H9 (cell line): ENCODE results near the gene LMTK2. TPM values are rescaled to one million over a fixed set of nuclear protein-coding genes. Genes with fewer than 3 reads are reported as not detected.

ENCODE experiments used
- DNase-seq: peaks from one replicate; pipeline ENCODE4 v3.0.0-alpha.2; 2017
- H2AFZ ChIP-seq: one replicate; pipeline ENCODE4 v1.6.1; 2013; ENCODE audit warnings: mild to moderate bottlenecking, low read length, control low read depth, moderate library complexity
- H2AK5ac ChIP-seq: 2 replicates; pipeline ENCODE4 v1.6.1; 2013; ENCODE audit warnings: low read length, control low read depth, mixed read lengths; ENCODE audit not compliant: insufficient read length
- H2BK120ac ChIP-seq: one replicate; pipeline ENCODE4 v1.6.1; 2013; ENCODE audit warnings: low read depth, mild to moderate bottlenecking, low read length, control low read depth, inconsistent platforms; ENCODE audit not compliant: poor library complexity, severe bottlenecking
- H2BK12ac ChIP-seq: 2 replicates; pipeline ENCODE4 v1.6.1; 2013; ENCODE audit warnings: low read length, control low read depth, mixed read lengths, low read depth; ENCODE audit not compliant: insufficient read length
- H2BK15ac ChIP-seq: 2 replicates; pipeline ENCODE4 v1.6.1; 2013; ENCODE audit warnings: low read depth, low read length, control low read depth
- H2BK20ac ChIP-seq: one replicate; pipeline ENCODE4 v1.6.1; 2013; ENCODE audit warnings: low read depth, mild to moderate bottlenecking, low read length, control low read depth, inconsistent platforms; ENCODE audit not compliant: poor library complexity, severe bottlenecking
- H2BK5ac ChIP-seq: 2 replicates; pipeline ENCODE4 v1.6.1; 2013; ENCODE audit warnings: low read length, control low read depth, mixed read lengths; ENCODE audit not compliant: insufficient read length
- H3K14ac ChIP-seq: 2 replicates; pipeline ENCODE4 v1.6.1; 2013; ENCODE audit warnings: low read length, control low read depth; ENCODE audit not compliant: insufficient read depth
- H3K18ac ChIP-seq: 2 replicates; pipeline ENCODE4 v1.6.1; 2013; ENCODE audit warnings: low read depth, mild to moderate bottlenecking, mixed read lengths, low read length, control low read depth; ENCODE audit not compliant: insufficient read length
- H3K23ac ChIP-seq: 2 replicates; pipeline ENCODE4 v1.6.1; 2013; ENCODE audit warnings: low read length, control low read depth, mixed read lengths, low read depth; ENCODE audit not compliant: insufficient read length
- H3K23me2 ChIP-seq: 2 replicates; pipeline ENCODE4 v1.6.1; 2013; ENCODE audit warnings: low read depth, mild to moderate bottlenecking, mixed read lengths, low read length, control low read depth; ENCODE audit not compliant: insufficient read length, poor library complexity, severe bottlenecking
- H3K27ac ChIP-seq: 2 replicates; pipeline ENCODE4 v1.5.1; 2013; ENCODE audit warnings: low read length, control low read depth, mixed read lengths, low read depth; ENCODE audit not compliant: insufficient read length
- H3K27me3 ChIP-seq: 2 replicates; pipeline ENCODE4 v1.6.1; 2013; ENCODE audit warnings: low read length, control low read depth, inconsistent platforms; ENCODE audit not compliant: insufficient read depth
- H3K4ac ChIP-seq: 2 replicates; pipeline ENCODE4 v1.6.1; 2013; ENCODE audit warnings: low read depth, mild to moderate bottlenecking, control low read depth, inconsistent platforms, low read length, moderate library complexity
- H3K4me1 ChIP-seq: 2 replicates; pipeline ENCODE4 v1.6.1; 2013; ENCODE audit warnings: low read length, control low read depth, inconsistent platforms; ENCODE audit not compliant: insufficient read depth
- H3K4me2 ChIP-seq: 2 replicates; pipeline ENCODE4 v1.6.1; 2013; ENCODE audit warnings: low read length, control low read depth, mixed read lengths; ENCODE audit not compliant: insufficient read length, insufficient read depth
- H3K56ac ChIP-seq: 2 replicates; pipeline ENCODE4 v1.6.1; 2013; ENCODE audit warnings: low read depth, mild to moderate bottlenecking, mixed read lengths, low read length, control low read depth; ENCODE audit not compliant: insufficient read length
- H3K79me1 ChIP-seq: 2 replicates; pipeline ENCODE4 v1.6.1; 2013; ENCODE audit warnings: low read depth, mild to moderate bottlenecking, moderate library complexity, low read length, control low read depth, inconsistent platforms; ENCODE audit not compliant: insufficient read depth, poor library complexity, severe bottlenecking
- H3K79me2 ChIP-seq: 2 replicates; pipeline ENCODE4 v1.6.1; 2013; ENCODE audit warnings: low read length, control low read depth, inconsistent platforms; ENCODE audit not compliant: insufficient read depth
- H3K9ac ChIP-seq: 2 replicates; pipeline ENCODE4 v1.6.1; 2013; ENCODE audit warnings: low read length, control low read depth, mixed read lengths; ENCODE audit not compliant: insufficient read length; ENCODE audit errors: extremely low read depth
- H3K9me3 ChIP-seq: one replicate; pipeline ENCODE4 v1.6.1; 2013; ENCODE audit warnings: low read depth, low read length, inconsistent platforms; ENCODE audit not compliant: control insufficient read depth
- H3T11ph ChIP-seq: one replicate; pipeline ENCODE4 v1.6.1; 2013; ENCODE audit warnings: mild to moderate bottlenecking, low read length, control low read depth, inconsistent platforms
- H4K20me1 ChIP-seq: one replicate; pipeline ENCODE4 v1.6.1; 2013; ENCODE audit not compliant: control insufficient read depth, insufficient read length, insufficient read depth
- H4K5ac ChIP-seq: 2 replicates; pipeline ENCODE4 v1.6.1; 2013; ENCODE audit warnings: low read depth, mild to moderate bottlenecking, mixed read lengths, low read length, control low read depth; ENCODE audit not compliant: insufficient read length
- H4K8ac ChIP-seq: replicated peaks from 2 replicates; pipeline ENCODE4 v1.6.1; 2013; ENCODE audit warnings: low read length, control low read depth, mixed read lengths, low read depth; ENCODE audit not compliant: insufficient read length
- H4K91ac ChIP-seq: 2 replicates; pipeline ENCODE4 v1.6.1; 2013; ENCODE audit warnings: low read depth, mild to moderate bottlenecking, moderate library complexity, mixed read lengths, low read length, control low read depth; ENCODE audit not compliant: insufficient read length
- H3K27ac Mint-ChIP-seq, 3 experiments: 2 replicates in 2 of 3; 3 replicates in 1 of 3; pipeline ENCODE4 v1.8.0; 2020 to 2021; ENCODE audit warnings: mixed read lengths in 3 of 3, mild to moderate bottlenecking in 1 of 3, moderate library complexity in 1 of 3
- H3K27me3 Mint-ChIP-seq: 2 replicates; pipeline ENCODE4 v1.8.0; 2021; ENCODE audit warnings: low read depth, mild to moderate bottlenecking, moderate library complexity, mixed read lengths
- H3K36me3 Mint-ChIP-seq, 3 experiments: 2 replicates in 2 of 3; 3 replicates in 1 of 3; pipeline ENCODE4 v1.8.0; 2020 to 2021; ENCODE audit warnings: low read depth in 3 of 3, mixed read lengths in 3 of 3; ENCODE audit not compliant: insufficient read depth in 1 of 3
- H3K4me1 Mint-ChIP-seq, 2 experiments: 2 replicates each; pipeline ENCODE4 v1.8.0; 2020; ENCODE audit warnings: mixed read lengths in 2 of 2
- H3K4me3 Mint-ChIP-seq, 2 experiments: 2 replicates in 1 of 2; 3 replicates in 1 of 2; pipeline ENCODE4 v1.8.0; 2020 to 2021; ENCODE audit warnings: mild to moderate bottlenecking in 2 of 2, mixed read lengths in 2 of 2, moderate library complexity in 1 of 2
- H3K9me3 Mint-ChIP-seq, 2 experiments: 2 replicates in 1 of 2; 3 replicates in 1 of 2; pipeline ENCODE4 v1.8.0; 2020; ENCODE audit warnings: mild to moderate bottlenecking in 2 of 2, mixed read lengths in 2 of 2, moderate library complexity in 1 of 2
- CTCF ChIP-seq: fragments of 200-600 bp; sonication (generic); conservative IDR thresholded peaks from 3 replicates; pipeline ENCODE4 v1.8.0; 2021; ENCODE audit warnings: antibody characterized with exemption, mild to moderate bottlenecking
- WGBS: extraction: QIAGEN DNeasy Blood & Tissue Kit; methylation state at CpG from one replicate; pipeline ENCODE4 v1.1.7; 2013; ENCODE audit warnings: missing lambda C conversion rate, low lambda C conversion rate, mixed read lengths; ENCODE audit not compliant: insufficient read length; ENCODE audit errors: extremely low coverage; 5-methylcytosine and 5-hydroxymethylcytosine counted together
- total RNA-seq: library from RNA; stranded (reverse); gene quantifications from 2 replicates; pipeline ENCODE4 v1.2.1, GENCODE V29; 2021

Gene LMTK2
- total RNA-seq, 1 experiment from 2014 or later = 24.9 TPM

DNA sequence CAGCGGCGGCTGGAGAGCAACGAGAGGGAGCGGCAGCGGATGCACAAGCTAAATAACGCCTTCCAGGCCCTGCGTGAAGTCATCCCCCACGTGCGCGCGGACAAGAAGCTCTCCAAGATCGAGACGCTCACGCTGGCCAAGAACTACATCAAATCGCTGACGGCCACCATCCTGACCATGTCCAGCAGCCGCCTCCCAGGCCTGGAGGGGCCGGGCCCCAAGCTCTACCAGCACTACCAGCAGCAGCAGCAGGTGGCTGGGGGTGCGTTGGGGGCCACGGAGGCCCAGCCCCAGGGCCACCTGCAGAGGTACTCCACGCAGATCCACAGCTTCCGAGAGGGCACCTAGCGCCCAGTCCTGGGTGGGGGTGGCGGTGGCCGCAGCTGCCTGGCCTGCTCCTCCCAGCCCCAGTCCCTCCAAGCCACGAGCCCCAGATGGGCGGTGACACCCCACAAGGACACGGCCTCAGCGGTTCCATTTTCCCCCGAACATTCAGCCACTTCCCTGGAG is 105.9 kb downstream of the LMTK2 start:
- DNase-seq = peak; percentile 25
- Histone ChIP-seq H4K91ac (no peak overlapping the region), H2AK5ac (no peak overlapping the region), H3T11ph (no peak overlapping the region), H3K4me2 (no peak overlapping the region), H3K27me3 (no peaks in the 10 kb centered on the region), H2AFZ (no peak overlapping the region), H2BK5ac (no peak overlapping the region), H4K5ac (no peak overlapping the region), H3K4me1 (no peaks in the 10 kb centered on the region), H3K23ac (no peak overlapping the region), H3K14ac (no peak overlapping the region; the same call in 1 of the 2 replicates), H3K56ac (no peak overlapping the region), H4K20me1 (no peaks in the 10 kb centered on the region), H3K9ac (no peak overlapping the region), H4K8ac (no peak overlapping the region), H3K27ac (no peak overlapping the region), H2BK15ac (no peak overlapping the region), H2BK12ac (no peak overlapping the region), H3K79me1 (no peaks in the 10 kb centered on the region), H3K23me2 (no peaks in the 10 kb centered on the region), H3K9me3 (no peaks in the 10 kb centered on the region), H3K79me2 (no peaks in the 10 kb centered on the region), H3K4ac (no peak overlapping the region), H2BK20ac (no peak overlapping the region), H3K18ac (no peak overlapping the region), H2BK120ac (no peak overlapping the region)
- no peak for TF ChIP-seq CTCF
- WGBS = no CpG with 5 or more reads among the region's 30 CpGs
- Mint-ChIP-seq H3K36me3 (peaks cover 0 to under 1% (median under 1%) of the 10 kb centered on the region in 3 experiments; a peak in 3 of 7 replicates), H3K27ac (no peak overlapping the region), H3K4me3 (no peak overlapping the region), H3K4me1 (peaks cover 4 to 8% of the 10 kb centered on the region in 2 experiments; a peak in 3 of 4 replicates), H3K27me3 (no peaks in the 10 kb centered on the region), H3K9me3 (no peaks in the 10 kb centered on the region)
